Lung (tissue), 12 donors: Measurements from ENCODE around the gene HAT1. TPM values are rescaled to one million over a fixed set of nuclear protein-coding genes. Genes with fewer than 3 reads are reported as not detected.

Source experiments
- ATAC-seq: fragments of 200-7000 bp; cut with Tn5 transposase; one replicate; pipeline ENCODE4 v1.9.1; 2020; ENCODE audit warnings: moderate number of reproducible peaks; ENCODE audit not compliant: insufficient read depth, low FRiP score
- DNase-seq, 3 donors: peaks; one replicate each; pipeline ENCODE4 v3.0.0-alpha.2; 2013 to 2017
- H3K27ac ChIP-seq, 2 donors: one replicate each; pipeline ENCODE4 v1.5.1; 2013; ENCODE audit warnings: mild to moderate bottlenecking in 2 of 2, moderate library complexity in 2 of 2, control low read depth in 1 of 2, inconsistent platforms in 1 of 2, low read depth in 1 of 2, low read length in 1 of 2
- H3K27me3 ChIP-seq, 3 donors: one replicate each; pipeline ENCODE4 v1.5.1; 2013; ENCODE audit warnings: low read length in 2 of 3; ENCODE audit not compliant: control insufficient read depth in 3 of 3, insufficient read depth in 3 of 3
- H3K36me3 ChIP-seq, 4 donors: one replicate each; pipeline ENCODE4 v1.5.1; 2013; ENCODE audit warnings: low read length in 4 of 4, mild to moderate bottlenecking in 1 of 4, moderate library complexity in 1 of 4; ENCODE audit not compliant: control insufficient read depth in 4 of 4, insufficient read depth in 4 of 4
- H3K4me1 ChIP-seq, 5 donors: one replicate each; pipeline ENCODE4 v1.5.1; 2013; ENCODE audit warnings: low read length in 5 of 5, mild to moderate bottlenecking in 2 of 5, moderate library complexity in 1 of 5; ENCODE audit not compliant: control insufficient read depth in 5 of 5, insufficient read depth in 5 of 5
- H3K4me3 ChIP-seq: one replicate; pipeline ENCODE4 v1.5.1; 2013; ENCODE audit warnings: mild to moderate bottlenecking, control low read depth, moderate library complexity
- H3K9ac ChIP-seq, 2 donors: one replicate each; pipeline ENCODE4 v1.5.1; 2013; ENCODE audit warnings: low read length in 2 of 2, control low read depth in 1 of 2; ENCODE audit not compliant: insufficient read depth in 1 of 2
- H3K9me3 ChIP-seq, 4 donors: one replicate each; pipeline ENCODE4 v1.5.1; 2013; ENCODE audit warnings: low read length in 3 of 4, mild to moderate bottlenecking in 1 of 4, moderate library complexity in 1 of 4; ENCODE audit not compliant: control insufficient read depth in 4 of 4, insufficient read depth in 3 of 4
- CTCF ChIP-seq: IDR thresholded peaks from 2 replicates; pipeline ENCODE4 v1.5.1; 2012; ENCODE audit warnings: mild to moderate bottlenecking; ENCODE audit errors: control extremely low read depth, extremely low read depth
- WGBS, 2 donors: extraction: QIAGEN DNeasy Blood & Tissue Kit; methylation state at CpG; one replicate each; pipeline ENCODE4 v1.1.7; 2013; 5-methylcytosine and 5-hydroxymethylcytosine counted together
- polyA plus RNA-seq, 2 donors: library from polyadenylated mRNA; stranded (reverse); fragments of 200-250 nt; gene quantifications; one replicate each; pipeline ENCODE4 v1.2.1, GENCODE V29; 2013
- total RNA-seq, 2 donors: library from RNA; depleted of rRNA in 1 of 2; stranded (reverse); fragments of >200 nt in 1 of 2; gene quantifications; one replicate each; pipeline ENCODE4 v1.2.1, GENCODE V29; 2014 to 2021
- donor health status: control.
- donor health status: control.
- donor health status: Bipolar disorder and iron deficiency.
- donor health status: healthy.
- donor health status: DM: yes; HTN: yes; CAD: no.

Gene HAT1
- total and polyA plus RNA-seq, 4 donors = 16.1 to 48.4 (median 34.7) TPM

GRCh38 chr2:171924170-171924942 is 2.1 kb downstream of the HAT1 start:
- Histone ChIP-seq H3K27me3 (no peaks in the 10 kb centered on the region), H3K36me3 (peaks cover 1 to 16% (median 10%) of the 10 kb centered on the region in 4 donors), H3K9ac (no peak overlapping the region), H3K4me3 (no peak overlapping the region), H3K27ac (no peak overlapping the region), H3K4me1 (peaks cover 0 to 18% (median 3%) of the 10 kb centered on the region in 5 donors), H3K9me3 (no peaks in the 10 kb centered on the region)
- no peak for TF ChIP-seq CTCF
- ATAC-seq = no peak
- DNase-seq = peak in 1 of 3 donors; percentile 18
- WGBS, 2 donors = 95 to 96% methylated on average over 17 of the region's 17 CpGs

- DNase-seq (no peak), ATAC-seq (no peak)
- Histone ChIP-seq H3K4me1 (peaks cover 0 to 1% (median 0%) of the 10 kb centered on the region in 5 donors), H3K36me3 (peaks cover 2 to 32% (median 13%) of the 10 kb centered on the region in 4 donors), H3K4me3 (no peak overlapping the region), H3K27me3 (no peaks in the 10 kb centered on the region), H3K9ac (no peak overlapping the region), H3K9me3 (no peaks in the 10 kb centered on the region), H3K27ac (no peak overlapping the region)
- 96 to 98% methylated on average over 4 of the region's 4 CpGs for WGBS, 2 donors
- no peak for TF ChIP-seq CTCF
Measured at GRCh38 chr2:171930385-171930784, 8.1 kb downstream of the HAT1 start.

GRCh38 chr2:171939058-171939742 is 16.9 kb downstream of the HAT1 start:
- WGBS, 2 donors = 72 to 89% methylated on average over 9 of the region's 9 CpGs
- Histone ChIP-seq H3K9ac (no peak overlapping the region), H3K27ac (no peak overlapping the region), H3K36me3 (peaks cover 0 to 3% (median under 1%) of the 10 kb centered on the region in 4 donors), H3K4me3 (no peak overlapping the region), H3K27me3 (no peaks in the 10 kb centered on the region), H3K9me3 (peaks cover 0 to 4% (median 0%) of the 10 kb centered on the region in 4 donors), H3K4me1 (peaks cover 0 to 13% (median 0%) of the 10 kb centered on the region in 5 donors)
- DNase-seq (no peak), ATAC-seq (no peak)
- TF ChIP-seq CTCF = no peak
